ENCODE measurements around the gene ATXN7L1. TPM values are rescaled to one million over a fixed set of nuclear protein-coding genes. Genes with fewer than 3 reads are reported as not detected.
"Not testable (repeated sequence)": the region's sequence is repeated elsewhere in the genome, so short reads cannot be mapped to it uniquely, and the experiment has no call there.

The ATXN7L1 gene
- total RNA-seq, 1 experiment from 2014 or later: 29.9 TPM

DNA sequence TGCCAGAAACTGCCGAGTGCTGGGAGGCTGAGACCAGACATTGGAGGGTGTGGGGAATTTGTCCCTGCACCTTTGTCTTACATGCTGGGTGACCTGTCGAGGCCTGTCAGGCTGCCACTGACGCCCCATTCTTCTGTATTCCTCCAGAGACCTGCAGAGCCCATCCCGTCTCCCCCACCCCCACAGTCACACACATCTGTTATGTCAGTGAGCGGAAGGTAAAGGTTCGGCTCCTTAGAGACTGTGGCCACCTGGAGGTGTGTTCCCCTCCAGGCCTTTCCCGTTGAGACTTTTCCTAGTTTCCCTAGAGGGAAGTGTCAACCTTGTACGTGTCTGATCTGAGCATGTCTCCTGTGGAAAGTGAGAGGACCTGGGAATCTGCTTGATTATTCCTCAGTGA is 84.5 kb downstream of the ATXN7L1 start:
- intact Hi-C loops (cut with micrococcal nuclease; ENCODE audit: unreplicated experiment): no loop called here
- TF ChIP-seq EZH2 (IDR thresholded peaks at IDR 0.05; ENCODE audit: borderline replicate concordance, low read depth, low read length, poor library complexity, severe bottlenecking) (no peak), CTCF (conservative IDR thresholded peaks at IDR 0.05; ENCODE audit: low read depth, low read length) (no peak)
- H3K27me3 ChIP-seq (replicated peaks; ENCODE audit: insufficient read depth, low read depth, low read length, poor library complexity): no peaks in the 10 kb centered on the region
- no peaks in the 10 kb centered on the region for H3K36me3 ChIP-seq (ENCODE audit: insufficient read depth, low read length, poor library complexity, severe bottlenecking)
- no peaks in the 10 kb centered on the region for H3K9me3 ChIP-seq (ENCODE audit: low read depth, low read length, poor library complexity, severe bottlenecking)
- no peaks in the 10 kb centered on the region for H3K4me1 ChIP-seq (ENCODE audit: insufficient read depth, low read length, poor library complexity, severe bottlenecking)
- no peak overlapping the region for H3K4me3 ChIP-seq (ENCODE audit: low read depth, low read length, poor library complexity, severe bottlenecking)
- no peak for DNase-seq (ENCODE audit: low spot score)
- POLR2A ChIA-PET (ENCODE audit: low non-redundant PET): no interaction called here
- no TSS peak for BruUV-seq (replicated peaks)
- CTCF ChIA-PET: no interaction called here
- H3K27ac ChIP-seq (ENCODE audit: low read depth, low read length, poor library complexity, severe bottlenecking): no peak overlapping the region

- intact Hi-C loops (cut with micrococcal nuclease; ENCODE audit: unreplicated experiment): no loop called here
- Histone ChIP-seq H3K4me3 (ENCODE audit: low read depth, low read length, poor library complexity, severe bottlenecking) (no peak overlapping the region), H3K4me1 (ENCODE audit: insufficient read depth, low read length, poor library complexity, severe bottlenecking) (no peaks in the 10 kb centered on the region), H3K27ac (ENCODE audit: low read depth, low read length, poor library complexity, severe bottlenecking) (no peak overlapping the region), H3K36me3 (ENCODE audit: insufficient read depth, low read length, poor library complexity, severe bottlenecking) (no peaks in the 10 kb centered on the region), H3K9me3 (ENCODE audit: low read depth, low read length, poor library complexity, severe bottlenecking) (no peaks in the 10 kb centered on the region), H3K27me3 (replicated peaks; ENCODE audit: insufficient read depth, low read depth, low read length, poor library complexity) (no peaks in the 10 kb centered on the region)
- no peak for TF ChIP-seq EZH2 (IDR thresholded peaks at IDR 0.05; ENCODE audit: borderline replicate concordance, low read depth, low read length, poor library complexity, severe bottlenecking)
- TF ChIP-seq CTCF (conservative IDR thresholded peaks at IDR 0.05; ENCODE audit: low read depth, low read length): no peak
- no TSS peak for BruUV-seq (replicated peaks)
- no peak for DNase-seq (ENCODE audit: low spot score)
- CTCF ChIA-PET: no interaction called here
- POLR2A ChIA-PET (ENCODE audit: low non-redundant PET): no interaction called here
Observed at GRCh38 chr7:105790996-105791395, 85.4 kb downstream of the ATXN7L1 start.

GRCh38 chr7:105790452-105790851 is 85.9 kb downstream of the ATXN7L1 start:
- H3K27me3 ChIP-seq (replicated peaks; ENCODE audit: insufficient read depth, low read depth, low read length, poor library complexity); H3K4me1 ChIP-seq (ENCODE audit: insufficient read depth, low read length, poor library complexity, severe bottlenecking); intact Hi-C loops (cut with micrococcal nuclease; ENCODE audit: unreplicated experiment); BruUV-seq (replicated peaks); POLR2A ChIA-PET (ENCODE audit: low non-redundant PET); H3K9me3 ChIP-seq (ENCODE audit: low read depth, low read length, poor library complexity, severe bottlenecking); H3K27ac ChIP-seq (ENCODE audit: low read depth, low read length, poor library complexity, severe bottlenecking); H3K36me3 ChIP-seq (ENCODE audit: insufficient read depth, low read length, poor library complexity, severe bottlenecking); H3K4me3 ChIP-seq (ENCODE audit: low read depth, low read length, poor library complexity, severe bottlenecking); DNase-seq (ENCODE audit: low spot score); CTCF ChIA-PET: not testable (repeated sequence)

- ChIA-PET POLR2A (ENCODE audit: low non-redundant PET) (no interaction called here), CTCF (no interaction called here)
- no TSS peak for BruUV-seq (replicated peaks)
- H3K4me3 ChIP-seq (ENCODE audit: low read depth, low read length, poor library complexity, severe bottlenecking): no peak overlapping the region
- intact Hi-C loops (cut with micrococcal nuclease; ENCODE audit: unreplicated experiment): no loop called here
- DNase-seq (ENCODE audit: low spot score): no peak
- no peaks in the 10 kb centered on the region for H3K9me3 ChIP-seq (ENCODE audit: low read depth, low read length, poor library complexity, severe bottlenecking)
- H3K27ac ChIP-seq (ENCODE audit: low read depth, low read length, poor library complexity, severe bottlenecking): no peak overlapping the region
- TF ChIP-seq EZH2 (IDR thresholded peaks at IDR 0.05; ENCODE audit: borderline replicate concordance, low read depth, low read length, poor library complexity, severe bottlenecking) (no peak), CTCF (conservative IDR thresholded peaks at IDR 0.05; ENCODE audit: low read depth, low read length) (no peak)
- H3K36me3 ChIP-seq (ENCODE audit: insufficient read depth, low read length, poor library complexity, severe bottlenecking): no peaks in the 10 kb centered on the region
- no peaks in the 10 kb centered on the region for H3K4me1 ChIP-seq (ENCODE audit: insufficient read depth, low read length, poor library complexity, severe bottlenecking)
- H3K27me3 ChIP-seq (replicated peaks; ENCODE audit: insufficient read depth, low read depth, low read length, poor library complexity): no peaks in the 10 kb centered on the region
Observed at GRCh38 chr7:105788816-105789349, 87.5 kb downstream of the ATXN7L1 start.
